ENCODE measurements around the gene MAPT.

Gene MAPT

DNA sequence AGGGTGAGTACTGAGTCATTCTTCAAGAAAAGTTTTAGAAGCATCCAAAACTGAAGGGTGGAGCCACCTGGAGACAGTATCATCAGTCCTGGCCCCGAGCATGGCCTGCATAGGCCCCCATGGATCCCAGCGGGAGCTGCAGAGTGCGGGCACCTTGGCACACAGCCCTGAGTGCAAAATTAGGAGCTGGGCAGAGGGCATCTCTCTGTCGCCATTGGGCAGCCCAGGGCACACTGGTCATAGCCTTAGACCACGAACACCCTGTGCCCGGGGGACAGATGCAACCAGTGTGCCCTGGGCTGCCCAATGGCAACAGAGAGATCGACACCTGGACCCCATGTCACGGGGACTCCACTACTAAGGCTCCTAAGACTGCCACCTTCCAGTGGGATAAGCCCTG lies 14.6 kb downstream of the MAPT start:
- TF ChIP-seq TCF12 (IDR thresholded peaks at IDR 0.05; ENCODE audit: low read depth) (no peak), EP300 (IDR thresholded peaks at IDR 0.05; ENCODE audit: borderline replicate concordance) (no peak), FOXM1 (IDR thresholded peaks at IDR 0.05; ENCODE audit: borderline replicate concordance, low read depth) (no peak), CEBPB (IDR thresholded peaks at IDR 0.05) (no peak)
- TF ChIP-seq, protein P1, sequence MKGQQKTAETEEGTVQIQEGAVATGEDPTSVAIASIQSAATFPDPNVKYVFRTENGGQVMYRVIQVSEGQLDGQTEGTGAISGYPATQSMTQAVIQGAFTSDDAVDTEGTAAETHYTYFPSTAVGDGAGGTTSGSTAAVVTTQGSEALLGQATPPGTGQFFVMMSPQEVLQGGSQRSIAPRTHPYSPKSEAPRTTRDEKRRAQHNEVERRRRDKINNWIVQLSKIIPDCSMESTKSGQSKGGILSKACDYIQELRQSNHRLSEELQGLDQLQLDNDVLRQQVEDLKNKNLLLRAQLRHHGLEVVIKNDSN (IDR thresholded peaks at IDR 0.05): no peak

DNA sequence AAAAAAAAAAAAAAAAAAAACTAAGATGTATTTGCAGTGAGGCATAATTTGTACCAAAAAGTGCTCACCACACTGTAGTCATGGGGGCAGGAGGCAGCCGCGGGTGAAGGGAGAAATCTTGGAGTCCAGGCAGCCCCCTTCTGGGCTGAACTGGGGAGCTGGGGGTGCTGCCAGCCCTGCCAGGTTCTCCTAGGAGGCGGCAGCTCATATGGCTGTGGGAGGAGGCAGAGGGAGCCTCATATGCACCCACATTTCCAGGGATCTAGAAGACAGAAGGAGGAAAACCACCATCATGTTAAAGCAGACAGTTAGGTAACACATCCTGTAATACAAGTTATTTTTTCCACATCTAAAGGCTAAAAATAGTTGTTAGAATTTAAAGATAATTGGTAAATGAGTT lies 16.3 kb downstream of the MAPT start:
- no peak for TF ChIP-seq TAF1 (IDR thresholded peaks at IDR 0.05; ENCODE audit: low read depth)
- no peak for TF ChIP-seq EP300 (IDR thresholded peaks at IDR 0.05; ENCODE audit: borderline replicate concordance)
- no peak for TF ChIP-seq ZBTB7A (IDR thresholded peaks at IDR 0.05; ENCODE audit: low read depth)

DNA sequence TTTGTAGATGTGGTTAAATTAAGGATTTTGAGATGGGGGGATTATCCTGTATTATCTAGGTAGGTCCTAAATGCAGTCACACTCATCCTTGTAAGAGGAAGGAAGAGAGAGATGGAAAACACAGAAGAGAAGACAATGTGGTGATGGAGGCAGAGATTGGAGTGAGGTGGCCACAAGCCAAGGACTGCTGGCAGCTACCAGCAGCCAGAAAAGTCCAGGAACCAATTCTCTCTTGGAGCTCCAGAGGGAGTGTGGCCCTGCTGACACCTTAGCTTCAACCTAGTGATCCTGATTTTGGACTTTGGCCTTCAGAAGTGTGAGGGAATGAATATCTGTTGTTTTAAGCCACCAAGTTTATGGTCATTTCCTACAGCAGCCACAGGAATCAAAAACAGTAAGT lies 18.0 kb downstream of the MAPT start:
- TF ChIP-seq FOXM1 (IDR thresholded peaks at IDR 0.05; ENCODE audit: borderline replicate concordance, low read depth): no peak
- TF ChIP-seq YY1 (IDR thresholded peaks at IDR 0.05; ENCODE audit: low read depth): no peak
- TF ChIP-seq EGR1 (IDR thresholded peaks at IDR 0.05): no peak
- TF ChIP-seq TAF1 (IDR thresholded peaks at IDR 0.05; ENCODE audit: low read depth): no peak
- no peak for TF ChIP-seq CEBPB (IDR thresholded peaks at IDR 0.05)
- no peak for TF ChIP-seq RAD21 (IDR thresholded peaks at IDR 0.05; ENCODE audit: low read depth)
- no peak for TF ChIP-seq EP300 (IDR thresholded peaks at IDR 0.05; ENCODE audit: borderline replicate concordance)
- no peak for TF ChIP-seq CREB1 (IDR thresholded peaks at IDR 0.05; ENCODE audit: low read depth)

DNA sequence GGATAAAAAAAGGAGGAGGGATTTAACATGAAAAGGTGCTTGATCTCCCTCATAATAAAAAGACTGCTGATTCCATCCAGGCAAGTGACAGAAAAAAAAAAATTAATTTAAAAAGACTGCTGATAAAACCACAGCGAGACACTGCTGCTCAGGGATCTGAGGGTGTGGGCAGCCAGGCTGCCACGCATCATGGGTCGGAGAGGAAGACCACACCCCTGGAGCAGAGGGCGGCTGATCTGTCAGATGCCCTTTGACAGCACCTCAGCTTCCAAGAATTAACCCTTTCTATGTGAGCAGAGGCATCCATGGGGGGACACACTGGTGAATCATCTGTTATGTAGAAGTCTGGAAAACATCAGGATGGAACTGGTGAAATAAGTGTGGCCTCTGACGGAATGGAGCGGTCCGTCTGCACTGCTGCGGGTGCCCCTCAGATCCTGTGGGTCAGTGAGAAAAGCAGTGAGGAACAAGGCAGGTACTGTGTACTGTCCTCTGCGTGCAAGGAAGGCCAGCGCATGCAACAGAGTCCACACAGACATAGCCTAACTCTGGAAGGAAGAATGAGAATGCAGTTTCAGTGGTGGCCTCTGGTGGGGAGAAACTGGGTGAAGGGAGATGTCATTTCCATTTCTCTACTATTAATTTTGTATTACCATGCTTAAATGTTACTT lies 19.8 kb downstream of the MAPT start:
- TF ChIP-seq, protein P2, sequence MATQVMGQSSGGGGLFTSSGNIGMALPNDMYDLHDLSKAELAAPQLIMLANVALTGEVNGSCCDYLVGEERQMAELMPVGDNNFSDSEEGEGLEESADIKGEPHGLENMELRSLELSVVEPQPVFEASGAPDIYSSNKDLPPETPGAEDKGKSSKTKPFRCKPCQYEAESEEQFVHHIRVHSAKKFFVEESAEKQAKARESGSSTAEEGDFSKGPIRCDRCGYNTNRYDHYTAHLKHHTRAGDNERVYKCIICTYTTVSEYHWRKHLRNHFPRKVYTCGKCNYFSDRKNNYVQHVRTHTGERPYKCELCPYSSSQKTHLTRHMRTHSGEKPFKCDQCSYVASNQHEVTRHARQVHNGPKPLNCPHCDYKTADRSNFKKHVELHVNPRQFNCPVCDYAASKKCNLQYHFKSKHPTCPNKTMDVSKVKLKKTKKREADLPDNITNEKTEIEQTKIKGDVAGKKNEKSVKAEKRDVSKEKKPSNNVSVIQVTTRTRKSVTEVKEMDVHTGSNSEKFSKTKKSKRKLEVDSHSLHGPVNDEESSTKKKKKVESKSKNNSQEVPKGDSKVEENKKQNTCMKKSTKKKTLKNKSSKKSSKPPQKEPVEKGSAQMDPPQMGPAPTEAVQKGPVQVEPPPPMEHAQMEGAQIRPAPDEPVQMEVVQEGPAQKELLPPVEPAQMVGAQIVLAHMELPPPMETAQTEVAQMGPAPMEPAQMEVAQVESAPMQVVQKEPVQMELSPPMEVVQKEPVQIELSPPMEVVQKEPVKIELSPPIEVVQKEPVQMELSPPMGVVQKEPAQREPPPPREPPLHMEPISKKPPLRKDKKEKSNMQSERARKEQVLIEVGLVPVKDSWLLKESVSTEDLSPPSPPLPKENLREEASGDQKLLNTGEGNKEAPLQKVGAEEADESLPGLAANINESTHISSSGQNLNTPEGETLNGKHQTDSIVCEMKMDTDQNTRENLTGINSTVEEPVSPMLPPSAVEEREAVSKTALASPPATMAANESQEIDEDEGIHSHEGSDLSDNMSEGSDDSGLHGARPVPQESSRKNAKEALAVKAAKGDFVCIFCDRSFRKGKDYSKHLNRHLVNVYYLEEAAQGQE (IDR thresholded peaks at IDR 0.05; ENCODE audit: low read depth): no peak
- TF ChIP-seq, protein P3, sequence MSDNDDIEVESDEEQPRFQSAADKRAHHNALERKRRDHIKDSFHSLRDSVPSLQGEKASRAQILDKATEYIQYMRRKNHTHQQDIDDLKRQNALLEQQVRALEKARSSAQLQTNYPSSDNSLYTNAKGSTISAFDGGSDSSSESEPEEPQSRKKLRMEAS (IDR thresholded peaks at IDR 0.05): no peak
- TF ChIP-seq CEBPB (IDR thresholded peaks at IDR 0.05) (no peak), RAD21 (IDR thresholded peaks at IDR 0.05; ENCODE audit: low read depth) (no peak), TEAD4 (IDR thresholded peaks at IDR 0.05) (no peak)

DNA sequence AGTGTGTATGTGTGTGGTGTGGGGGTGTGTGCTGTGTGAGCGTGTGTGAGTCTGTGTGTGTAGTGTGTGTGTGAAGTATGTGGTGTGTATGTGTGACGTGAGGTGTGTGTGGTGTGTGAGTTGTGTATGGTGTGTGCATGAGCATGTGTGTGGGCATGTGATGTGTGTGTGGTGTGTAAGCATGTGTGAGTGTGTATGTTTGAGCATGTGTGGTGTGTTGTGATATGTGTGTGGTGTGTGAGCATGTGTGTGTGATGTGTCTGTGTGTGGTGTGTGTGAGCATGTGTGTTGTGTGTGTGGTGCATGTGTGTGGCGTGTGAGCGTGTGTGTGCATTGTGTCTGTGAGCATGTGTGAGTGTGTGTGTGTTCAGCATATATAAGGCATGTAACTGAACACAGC lies 20.9 kb downstream of the MAPT start:
- no peak for TF ChIP-seq TAF1 (IDR thresholded peaks at IDR 0.05; ENCODE audit: low read depth)
- TF ChIP-seq, protein P3 (IDR thresholded peaks at IDR 0.05): no peak
- TF ChIP-seq EGR1 (IDR thresholded peaks at IDR 0.05): no peak
- no peak for TF ChIP-seq NFIC (IDR thresholded peaks at IDR 0.05)
- TF ChIP-seq CEBPB (IDR thresholded peaks at IDR 0.05): no peak
- TF ChIP-seq RAD21 (IDR thresholded peaks at IDR 0.05; ENCODE audit: low read depth): no peak
- TF ChIP-seq, protein P1 (IDR thresholded peaks at IDR 0.05): no peak
- TF ChIP-seq, protein P2 (IDR thresholded peaks at IDR 0.05; ENCODE audit: low read depth): no peak
- no peak for TF ChIP-seq TEAD4 (IDR thresholded peaks at IDR 0.05)
- no peak for TF ChIP-seq YY1 (IDR thresholded peaks at IDR 0.05; ENCODE audit: low read depth)
- TF ChIP-seq FOXM1 (IDR thresholded peaks at IDR 0.05; ENCODE audit: borderline replicate concordance, low read depth): no peak
- TF ChIP-seq CREB1 (IDR thresholded peaks at IDR 0.05; ENCODE audit: low read depth): no peak
- no peak for TF ChIP-seq EP300 (IDR thresholded peaks at IDR 0.05; ENCODE audit: borderline replicate concordance)
- TF ChIP-seq ZBTB7A (IDR thresholded peaks at IDR 0.05; ENCODE audit: low read depth): no peak
- no peak for TF ChIP-seq TCF12 (IDR thresholded peaks at IDR 0.05; ENCODE audit: low read depth)

DNA sequence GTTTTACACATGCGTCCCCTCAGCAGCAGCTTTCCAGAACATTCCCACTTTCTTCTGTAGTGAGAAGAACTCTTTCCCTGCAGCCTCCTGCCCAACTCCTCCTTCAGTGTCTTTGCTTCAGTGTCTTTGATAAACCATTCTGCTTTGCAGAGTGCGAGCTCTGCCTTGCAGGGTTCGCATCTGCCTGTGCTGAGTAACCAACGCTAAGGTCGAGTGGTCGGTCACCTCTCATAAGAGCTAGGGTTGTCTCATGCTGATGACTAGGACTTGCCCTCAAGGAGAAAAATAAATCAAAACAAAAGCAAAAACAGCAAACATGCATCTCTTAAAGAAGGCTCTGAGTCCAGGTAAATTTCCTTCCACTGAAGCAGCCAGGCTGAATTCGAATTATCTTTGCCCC lies 22.7 kb downstream of the MAPT start:
- TF ChIP-seq TCF12 (IDR thresholded peaks at IDR 0.05; ENCODE audit: low read depth) (no peak), NFIC (IDR thresholded peaks at IDR 0.05) (no peak), RAD21 (IDR thresholded peaks at IDR 0.05; ENCODE audit: low read depth) (no peak), ZBTB7A (IDR thresholded peaks at IDR 0.05; ENCODE audit: low read depth) (no peak), FOXM1 (IDR thresholded peaks at IDR 0.05; ENCODE audit: borderline replicate concordance, low read depth) (no peak), CREB1 (IDR thresholded peaks at IDR 0.05; ENCODE audit: low read depth) (no peak), TAF1 (IDR thresholded peaks at IDR 0.05; ENCODE audit: low read depth) (no peak)
- TF ChIP-seq, protein P3 (IDR thresholded peaks at IDR 0.05): no peak
- TF ChIP-seq, protein P2 (IDR thresholded peaks at IDR 0.05; ENCODE audit: low read depth): no peak

Measured in Ishikawa (cell line).